A673 (cell line): ENCODE measurements around the gene LCLAT1. TPM values are rescaled to one million over a fixed set of nuclear protein-coding genes. Genes with fewer than 3 reads are reported as not detected.

Source experiments
- BruUV-seq: library from RNA; stranded (reverse); fragments of 400-500 nt; replicated peaks from 2 replicates; lab custom pipeline; 2021; lab: Mats Ljungman, UMichigan
- CTCF ChIA-PET: fragments of 300-600 bp; sonication (Branson Sonifier 250); formaldehyde crosslinking; loops from one replicate; lab custom pipeline; 2022; ENCODE audit warnings: antibody characterized with exemption; lab: Charles Lee
- POLR2A ChIA-PET: fragments of 300-600 bp; sonication (Branson Sonifier 250); formaldehyde crosslinking; loops from one replicate; lab custom pipeline; 2022; ENCODE audit warnings: antibody characterized with exemption; ENCODE audit not compliant: low non-redundant PET; lab: Charles Lee
- DNase-seq: peaks from one replicate; pipeline ENCODE4 v3.0.0-alpha.2; 2015; ENCODE audit warnings: low spot score
- H3K27ac ChIP-seq: fragments of 200-600 bp; sonication (generic); 2 replicates; pipeline ENCODE4 v1.5.1; 2016; ENCODE audit warnings: mixed run types, low read depth, mild to moderate bottlenecking, mixed read lengths, antibody characterized with exemption, low read length; ENCODE audit not compliant: poor library complexity, severe bottlenecking
- H3K27me3 ChIP-seq: fragments of 200-600 bp; sonication (generic); replicated peaks from 2 replicates; pipeline ENCODE4 v1.6.1; 2017; ENCODE audit warnings: mixed run types, low read depth, mild to moderate bottlenecking, mixed read lengths, antibody characterized with exemption, low read length; ENCODE audit not compliant: insufficient read depth, poor library complexity
- H3K36me3 ChIP-seq: fragments of 200-600 bp; sonication (generic); 2 replicates; pipeline ENCODE4 v1.6.1; 2016; ENCODE audit warnings: mixed run types, mild to moderate bottlenecking, mixed read lengths, antibody characterized with exemption, low read length; ENCODE audit not compliant: insufficient read depth, poor library complexity, severe bottlenecking
- H3K4me1 ChIP-seq: fragments of 200-600 bp; sonication (generic); 2 replicates; pipeline ENCODE4 v1.6.1; 2017; ENCODE audit warnings: mixed run types, mild to moderate bottlenecking, mixed read lengths, antibody characterized with exemption, low read length; ENCODE audit not compliant: insufficient read depth, poor library complexity, severe bottlenecking
- H3K4me3 ChIP-seq: fragments of 200-600 bp; sonication (generic); 2 replicates; pipeline ENCODE4 v1.5.1; 2016; ENCODE audit warnings: low read depth, mixed run types, mild to moderate bottlenecking, mixed read lengths, low read length; ENCODE audit not compliant: poor library complexity, severe bottlenecking
- H3K9me3 ChIP-seq: fragments of 200-600 bp; sonication (generic); 2 replicates; pipeline ENCODE4 v1.6.1; 2016; ENCODE audit warnings: mixed run types, low read depth, mild to moderate bottlenecking, mixed read lengths, antibody characterized with exemption, low read length; ENCODE audit not compliant: poor library complexity, severe bottlenecking
- CTCF ChIP-seq: fragments of 300-800, 200-600 bp; sonication (generic); conservative IDR thresholded peaks from 2 replicates; pipeline ENCODE4 v1.5.1; 2017; ENCODE audit warnings: low read depth, mild to moderate bottlenecking, antibody characterized with exemption, low read length, moderate library complexity, mixed read lengths
- EZH2 ChIP-seq: fragments of 200-600 bp; sonication (generic); IDR thresholded peaks from 2 replicates; pipeline ENCODE4 v1.6.1; 2017; ENCODE audit warnings: borderline replicate concordance, low read depth, mild to moderate bottlenecking, mixed read lengths, antibody characterized with exemption, low read length; ENCODE audit not compliant: poor library complexity, severe bottlenecking
- intact Hi-C: fragments of 100-400 bp; cut with micrococcal nuclease; formaldehyde crosslinking; loops from one replicate; pipeline ENCODE4 v1.10.0; 2022; ENCODE audit not compliant: unreplicated experiment
- total RNA-seq: library from RNA; stranded (reverse); gene quantifications from 2 replicates; pipeline ENCODE4 v1.2.3, GENCODE V29; 2021

Gene LCLAT1
- total RNA-seq, 1 experiment from 2014 or later, result 35.3 TPM

- Histone ChIP-seq H3K27me3 (no peaks in the 10 kb centered on the region), H3K27ac (no peak overlapping the region), H3K4me1 (peaks cover 12% of the 10 kb centered on the region), H3K4me3 (no peak overlapping the region), H3K9me3 (no peaks in the 10 kb centered on the region), H3K36me3 (no peaks in the 10 kb centered on the region)
- CTCF ChIA-PET, result no interaction called here
- no TSS peak for BruUV-seq
- no peak for DNase-seq
- intact Hi-C loops, result no loop called here
- TF ChIP-seq EZH2, result no peak
- no peak for TF ChIP-seq CTCF
- POLR2A ChIA-PET, result no interaction called here
These were observed 41.1 kb downstream of the LCLAT1 start for GRCh38 chr2:30488012-30488659.

GRCh38 chr2:30491225-30491624, 44.2 kb downstream of the LCLAT1 start:
- no peak overlapping the region for H3K4me3 ChIP-seq
- no TSS peak for BruUV-seq
- POLR2A ChIA-PET, result no interaction called here
- H3K27ac ChIP-seq, result no peak overlapping the region
- no peaks in the 10 kb centered on the region for H3K36me3 ChIP-seq
- no peaks in the 10 kb centered on the region for H3K9me3 ChIP-seq
- no peak for TF ChIP-seq EZH2
- no peak for TF ChIP-seq CTCF
- CTCF ChIA-PET, result no interaction called here
- H3K27me3 ChIP-seq, result no peaks in the 10 kb centered on the region
- intact Hi-C loops, result no loop called here
- H3K4me1 ChIP-seq, result peaks cover 12% of the 10 kb centered on the region
- DNase-seq, result no peak

- BruUV-seq, result no TSS peak
These were observed 45.1 kb downstream of the LCLAT1 start for GRCh38 chr2:30492185-30492584.

More at GRCh38 chr2:30492185-30492584, 45.1 kb downstream of the LCLAT1 start:
- Histone ChIP-seq H3K9me3 (no peaks in the 10 kb centered on the region), H3K27ac (no peak overlapping the region), H3K27me3 (no peaks in the 10 kb centered on the region), H3K4me1 (peaks cover 12% of the 10 kb centered on the region), H3K36me3 (no peaks in the 10 kb centered on the region), H3K4me3 (no peak overlapping the region)
- ChIA-PET POLR2A (no interaction called here), CTCF (no interaction called here)
- no peak for DNase-seq
- intact Hi-C loops, result no loop called here
- TF ChIP-seq CTCF, result no peak
